ENCODE data around the gene ELAC2. TPM values are rescaled to one million over a fixed set of nuclear protein-coding genes. Genes with fewer than 3 reads are reported as not detected.

Gene ELAC2
- total and polyA plus RNA-seq, 11 donors = 28.2 to 114 (median 66.8) TPM

- no peak for DNase-seq
- Histone ChIP-seq H3K27ac (no peak overlapping the region), H3K4me1 (no peaks in the 10 kb centered on the region), H3K4me3 (no peak overlapping the region), H3K27me3 (no peaks in the 10 kb centered on the region), H3K36me3 (no peaks in the 10 kb centered on the region), H3K9me3 (no peaks in the 10 kb centered on the region)
- ATAC-seq = no peak
- intact Hi-C loops (cut with DNase I) = no loop called here
- WGBS, 4 donors = 41 to 51% (median 48%) methylated on average over 5 of the region's 5 CpGs
- no peak for TF ChIP-seq POLR2A (IDR thresholded peaks at IDR 0.05)
- TF ChIP-seq CTCF (IDR thresholded peaks at IDR 0.05) = no peak
Measured at GRCh38 chr17:13054666-13055065, 36.8 kb upstream of the ELAC2 start.

- no peak overlapping the region for H3K4me3 ChIP-seq
- TF ChIP-seq CTCF (IDR thresholded peaks at IDR 0.05) = no peak
- TF ChIP-seq POLR2A (IDR thresholded peaks at IDR 0.05) = no peak
- 66 to 81% (median 76%) methylated on average over 4 of the region's 4 CpGs for WGBS, 4 donors
- H3K27ac ChIP-seq = no peak overlapping the region
- no peaks in the 10 kb centered on the region for H3K36me3 ChIP-seq
- peaks cover 0 to 3% (median 0%) of the 10 kb centered on the region in 9 donors for H3K27me3 ChIP-seq
- no peaks in the 10 kb centered on the region for H3K4me1 ChIP-seq
- H3K9me3 ChIP-seq = no peaks in the 10 kb centered on the region
- intact Hi-C loops (cut with DNase I) = no loop called here
- DNase-seq (no peak), ATAC-seq (no peak)
Measured at GRCh38 chr17:13051915-13052314, 34.1 kb upstream of the ELAC2 start.

DNA sequence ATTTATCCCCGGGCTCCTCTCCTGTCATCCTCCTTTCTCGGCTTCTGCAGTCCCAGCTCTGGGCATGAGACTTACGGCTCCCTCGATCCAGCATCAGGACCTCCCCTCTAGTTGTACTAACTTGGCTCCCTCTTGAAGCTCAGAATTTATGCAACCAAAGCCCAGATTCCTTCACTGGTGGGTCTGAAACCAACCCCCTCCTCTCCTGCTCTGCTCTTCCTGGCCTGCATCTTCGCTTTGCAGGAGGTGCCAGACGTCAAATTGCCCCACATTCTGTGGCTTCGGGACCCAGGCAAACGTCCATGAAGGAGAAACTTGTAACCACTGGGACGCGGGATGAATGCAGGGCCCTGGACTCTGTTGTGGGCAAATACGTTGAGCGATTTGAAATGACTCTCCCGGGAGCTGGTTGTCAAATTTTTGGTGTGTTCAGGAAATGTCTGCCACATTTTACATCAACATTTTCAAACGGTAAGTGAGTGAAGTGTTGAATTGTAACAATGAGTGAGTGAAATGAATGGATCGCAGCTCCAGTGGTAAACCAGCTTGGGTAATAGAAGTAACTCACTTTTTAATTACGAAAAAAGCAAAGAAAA lies 29.3 kb upstream of the ELAC2 start:
- WGBS, 4 donors = 63 to 74% (median 66%) methylated on average over 15 to 16 of the region's 16 CpGs
- Histone ChIP-seq H3K4me1 (no peaks in the 10 kb centered on the region), H3K36me3 (no peaks in the 10 kb centered on the region), H3K27me3 (peaks cover 0 to 23% (median 0%) of the 10 kb centered on the region in 9 donors), H3K4me3 (no peak overlapping the region), H3K9me3 (no peaks in the 10 kb centered on the region), H3K27ac (no peak overlapping the region)
- intact Hi-C loops (cut with DNase I) = no loop called here
- no peak for DNase-seq
- ATAC-seq = no peak
- TF ChIP-seq POLR2A (IDR thresholded peaks at IDR 0.05) (no peak), CTCF (IDR thresholded peaks at IDR 0.05) (no peak)

GRCh38 chr17:13046361-13046760 lies 28.5 kb upstream of the ELAC2 start:
- intact Hi-C loops (cut with DNase I) = no loop called here
- ATAC-seq (no peak), DNase-seq (no peak)
- no peaks in the 10 kb centered on the region for H3K36me3 ChIP-seq
- H3K9me3 ChIP-seq = no peaks in the 10 kb centered on the region
- H3K27me3 ChIP-seq = peaks cover 0 to 28% (median 3%) of the 10 kb centered on the region in 9 donors
- no peaks in the 10 kb centered on the region for H3K4me1 ChIP-seq
- no peak for TF ChIP-seq POLR2A (IDR thresholded peaks at IDR 0.05)
- TF ChIP-seq CTCF (IDR thresholded peaks at IDR 0.05) = no peak
- WGBS, 4 donors = 86 to 89% (median 87%) methylated on average over 12 of the region's 12 CpGs
- no peak overlapping the region for H3K27ac ChIP-seq
- H3K4me3 ChIP-seq = no peak overlapping the region
